Activated CD8-positive, alpha-beta T cell treated with anti-CD3 and anti-CD28 coated beads for 36 hours (primary cell): Measurements from ENCODE around the gene FAM20B. TPM values are rescaled to one million over a fixed set of nuclear protein-coding genes. Genes with fewer than 3 reads are reported as not detected.
"Not testable (repeated sequence)": the region's sequence is repeated elsewhere in the genome, so short reads cannot be mapped to it uniquely, and the experiment has no call there.

Source experiments
- ATAC-seq: fragments of 200-7000 bp; cut with Tn5 transposase; one replicate; pipeline ENCODE4 v1.10.0; 2021; ENCODE audit warnings: mild to moderate bottlenecking, moderate library complexity
- CTCF ChIA-PET: fragments of 350-600 bp; sonication (Branson Sonifier 250); formaldehyde crosslinking; loops from one replicate; lab custom pipeline; 2021; ENCODE audit warnings: antibody characterized with exemption; lab: Charles Lee
- POLR2A ChIA-PET: fragments of 350-600 bp; sonication (Branson Sonifier 250); formaldehyde crosslinking; loops from one replicate; lab custom pipeline; 2021; ENCODE audit warnings: antibody characterized with exemption; lab: Charles Lee
- DNase-seq: peaks from one replicate; pipeline ENCODE4 v3.0.0-alpha.2; 2020
- H3K27ac Mint-ChIP-seq: one replicate; pipeline ENCODE4 v1.8.0; 2021; ENCODE audit warnings: mild to moderate bottlenecking, mixed read lengths
- H3K27me3 Mint-ChIP-seq: one replicate; pipeline ENCODE4 v1.8.0; 2021; ENCODE audit warnings: mixed read lengths
- H3K36me3 Mint-ChIP-seq: one replicate; pipeline ENCODE4 v1.8.0; 2021; ENCODE audit warnings: low read depth, mixed read lengths
- H3K4me1 Mint-ChIP-seq: one replicate; pipeline ENCODE4 v1.8.0; 2021; ENCODE audit warnings: low read depth, mixed read lengths
- H3K4me3 Mint-ChIP-seq: one replicate; pipeline ENCODE4 v1.8.0; 2021; ENCODE audit warnings: mild to moderate bottlenecking, moderate library complexity, mixed read lengths
- H3K9me3 Mint-ChIP-seq: one replicate; pipeline ENCODE4 v1.8.0; 2021; ENCODE audit warnings: mixed read lengths
- CTCF ChIP-seq: fragments of 200-600 bp; IDR thresholded peaks from one replicate; pipeline ENCODE4 v1.8.0; 2022; ENCODE audit warnings: antibody characterized with exemption, mild to moderate bottlenecking
- intact Hi-C: fragments of 100-400 bp; cut with micrococcal nuclease; formaldehyde crosslinking; loops from one replicate; pipeline ENCODE4 v1.10.0; 2022
- total RNA-seq, 2 experiments: library from RNA; stranded (reverse); gene quantifications; one replicate each; pipeline ENCODE4 v1.2.3, GENCODE V29; 2021

The FAM20B gene
- 10 to 100 TPM; 34.7 to 36.1 TPM for total RNA-seq

DNA sequence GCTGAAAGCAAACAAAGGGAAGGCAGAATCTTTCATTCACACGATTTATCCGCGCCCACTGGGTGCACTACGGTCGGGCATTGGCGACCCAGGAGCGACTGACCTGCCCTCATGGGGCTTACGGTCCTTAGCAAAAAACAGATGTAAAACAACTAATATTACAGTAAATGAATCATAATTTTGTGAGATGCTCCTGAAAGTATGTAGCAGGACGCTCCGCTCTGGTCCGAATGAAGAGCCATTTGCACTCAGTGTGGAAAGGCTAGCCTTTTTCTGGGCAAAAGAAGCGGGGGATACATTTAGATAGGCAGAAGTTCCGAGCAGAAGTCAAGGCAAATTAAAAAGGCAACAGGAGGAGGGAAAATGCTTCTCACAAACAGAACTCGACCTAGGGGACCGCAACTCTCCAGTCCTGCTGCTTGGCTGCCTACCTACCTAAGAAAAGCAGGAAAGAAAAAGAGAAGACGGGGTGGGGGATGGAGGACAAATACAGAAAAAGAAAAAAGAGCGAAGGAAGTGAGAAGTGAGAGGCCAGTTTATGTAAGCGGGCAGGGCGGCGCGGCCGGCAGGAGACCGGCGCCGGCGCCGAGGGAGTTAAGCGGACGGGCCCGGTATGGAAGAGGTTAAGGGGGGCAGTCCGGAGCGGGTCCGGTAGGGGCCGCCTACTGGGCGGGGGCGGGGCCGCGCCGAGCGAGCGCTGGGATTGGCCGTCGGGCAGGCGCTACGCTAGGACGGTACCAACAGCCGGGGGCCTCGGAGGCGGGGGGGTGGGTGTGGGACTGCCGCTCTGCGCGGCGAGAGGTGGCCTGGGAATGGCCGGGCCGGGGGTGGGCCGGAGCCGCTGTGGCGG is at the start of gene FAM20B:
Gene FAM20B (plus strand): TSS at position 770 of the 850 bp plus-strand sequence. CDS start 17,954 bp downstream, outside the sequence.
- H3K27me3 Mint-ChIP-seq, result no peaks in the 10 kb centered on the region
- peak; percentile 89 for ATAC-seq
- intact Hi-C loops, result no loop called here
- no peak for TF ChIP-seq CTCF
- no peaks in the 10 kb centered on the region for H3K9me3 Mint-ChIP-seq
- peak; percentile 91 for DNase-seq
- H3K4me1 Mint-ChIP-seq, result peaks cover 30% of the 10 kb centered on the region
- CTCF ChIA-PET, result interaction anchor here (2.1 kb wide), 1 partner anchor 22 kb away, joined by 12 read pairs; no protein-coding TSS in a partner anchor
- POLR2A ChIA-PET, result no interaction called here
- H3K36me3 Mint-ChIP-seq, result peaks cover 2% of the 10 kb centered on the region
- H3K27ac Mint-ChIP-seq, result peak within 1 kb of the TSS; percentile 97
- peak within 1 kb of the TSS; percentile 99 for H3K4me3 Mint-ChIP-seq

DNA sequence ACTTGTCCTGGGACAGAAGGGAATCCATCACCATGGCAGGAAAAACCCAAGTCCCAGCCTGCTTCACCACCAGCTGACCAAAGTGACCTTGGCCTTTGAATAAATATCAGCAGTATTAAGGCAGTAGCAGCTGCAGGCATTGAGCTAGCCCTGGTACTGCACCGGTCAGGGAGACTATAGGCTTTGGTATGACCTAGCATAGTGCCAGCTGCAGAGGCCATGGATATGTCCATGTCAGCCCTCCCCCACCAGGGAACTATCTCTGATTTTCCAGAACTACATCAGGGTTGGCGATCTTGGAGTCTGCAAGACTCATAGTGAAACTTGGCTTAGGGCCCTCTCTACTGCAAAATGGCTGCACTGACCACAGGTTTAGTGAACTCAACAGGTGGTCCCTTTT is 49.2 kb upstream of the FAM20B start:
- intact Hi-C loops, result no loop called here
- Mint-ChIP-seq H3K27me3 (peaks cover 5% of the 10 kb centered on the region), H3K36me3 (peaks cover 4% of the 10 kb centered on the region), H3K9me3 (peaks cover 23% of the 10 kb centered on the region), H3K4me1 (peaks cover 5% of the 10 kb centered on the region), H3K4me3 (no peak overlapping the region), H3K27ac (no peak overlapping the region)
- no peak for TF ChIP-seq CTCF
- ATAC-seq (no peak), DNase-seq (no peak)
- ChIA-PET CTCF (interaction anchor here (1.2 kb wide), 1 partner anchor 26 kb away, joined by 3 read pairs; no protein-coding TSS in a partner anchor), POLR2A (no interaction called here)

GRCh38 chr1:178986204-178986603 is 39.5 kb upstream of the FAM20B start:
- Mint-ChIP-seq H3K27ac (no peak overlapping the region), H3K9me3 (no peaks in the 10 kb centered on the region), H3K4me1 (no peaks in the 10 kb centered on the region), H3K27me3 (no peaks in the 10 kb centered on the region), H3K36me3 (no peaks in the 10 kb centered on the region), H3K4me3 (no peak overlapping the region)
- ChIA-PET CTCF (interaction anchor here (1.2 kb wide), 2 partner anchors 16 kb away, joined by 3 read pairs; no protein-coding TSS in a partner anchor), POLR2A (no interaction called here)
- DNase-seq (no peak), ATAC-seq (no peak)
- intact Hi-C loops, result no loop called here
- no peak for TF ChIP-seq CTCF

DNA sequence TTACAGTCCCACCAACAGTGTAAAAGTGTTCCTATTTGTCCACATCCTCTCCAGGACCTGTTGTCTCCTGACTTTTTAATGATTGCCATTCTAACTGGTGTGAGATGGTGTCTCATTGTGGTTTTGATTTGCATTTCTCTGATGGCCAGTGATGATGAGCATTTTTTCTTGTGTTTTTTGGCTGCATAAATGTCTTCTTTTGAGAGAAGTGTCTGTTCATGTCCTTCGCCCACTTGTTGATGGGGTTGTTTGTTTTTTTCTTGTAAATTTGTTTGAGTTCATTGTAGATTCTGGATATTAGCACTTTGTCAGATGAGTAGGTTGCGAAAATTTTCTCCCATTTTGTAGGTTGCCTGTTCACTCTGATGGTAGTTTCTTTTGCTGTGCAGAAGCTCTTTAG is 37.5 kb upstream of the FAM20B start:
- POLR2A ChIA-PET, H3K4me1 Mint-ChIP-seq, CTCF ChIA-PET, H3K9me3 Mint-ChIP-seq, H3K36me3 Mint-ChIP-seq, H3K27me3 Mint-ChIP-seq, H3K27ac Mint-ChIP-seq, DNase-seq, intact Hi-C loops, H3K4me3 Mint-ChIP-seq, ATAC-seq: not testable (repeated sequence)

GRCh38 chr1:178993559-178993958 is 32.1 kb upstream of the FAM20B start:
- Mint-ChIP-seq H3K9me3 (peaks cover 2% of the 10 kb centered on the region), H3K4me3 (no peak overlapping the region), H3K36me3 (no peaks in the 10 kb centered on the region), H3K27me3 (no peaks in the 10 kb centered on the region), H3K27ac (no peak overlapping the region), H3K4me1 (no peaks in the 10 kb centered on the region)
- TF ChIP-seq CTCF, result no peak
- ATAC-seq (no peak), DNase-seq (no peak)
- ChIA-PET POLR2A (no interaction called here), CTCF (interaction anchor here (1.7 kb wide), 1 partner anchor 9 kb away, joined by 7 read pairs; no protein-coding TSS in a partner anchor)
- intact Hi-C loops, result no loop called here
